Esophagus squamous epithelium (tissue), 5 donors: Measurements from ENCODE around the gene ERMN. TPM values are rescaled to one million over a fixed set of nuclear protein-coding genes. Genes with fewer than 3 reads are reported as not detected.
A peak's percentile ranks its signal among the peaks of the same experiment; 100 is the strongest.

Source experiments
- DNase-seq: peaks from one replicate; lab custom pipeline; 2025; lab: John Stamatoyannopoulos, UW
- H3K27ac ChIP-seq, 4 donors: fragments of 200-600 bp; sonication (generic); one replicate each; pipeline ENCODE4 v1.5.1; 2016 to 2019; ENCODE audit warnings: mild to moderate bottlenecking in 1 of 4
- H3K27me3 ChIP-seq, 4 donors: fragments of 200-600 bp; sonication (generic); 1 replicate in 3 of 4; 2 replicates in 1 of 4; pipeline versions ENCODE4 v1.5.1 to v1.6.0; 2017 to 2021; ENCODE audit warnings: antibody characterized with exemption in 1 of 4
- H3K36me3 ChIP-seq, 3 donors: fragments of 200-600 bp; sonication (generic); one replicate each; pipeline ENCODE4 v1.5.1; 2016 to 2019
- H3K4me1 ChIP-seq, 3 donors: fragments of 200-600 bp; sonication (generic); one replicate each; pipeline ENCODE4 v1.5.1; 2017 to 2019
- H3K4me3 ChIP-seq, 4 donors: fragments of 200-600 bp; sonication (generic); 1 replicate in 3 of 4; 2 replicates in 1 of 4; pipeline ENCODE4 v1.5.1; 2016 to 2019; ENCODE audit warnings: mild to moderate bottlenecking in 2 of 4, moderate library complexity in 1 of 4
- H3K9me3 ChIP-seq, 3 donors: fragments of 200-600 bp; sonication (generic); one replicate each; pipeline ENCODE4 v1.5.1; 2016 to 2019
- POLR2A ChIP-seq, 4 donors: fragments of 450-650 bp; IDR thresholded peaks; one replicate each; pipeline ENCODE4 v1.6.1; 2017; ENCODE audit warnings: antibody characterized with exemption in 4 of 4, mild to moderate bottlenecking in 4 of 4, moderate library complexity in 3 of 4
- WGBS, 2 donors: methylation state at CpG; one replicate each; pipeline ENCODE4 v1.1.5; 2018; 5-methylcytosine and 5-hydroxymethylcytosine counted together
- intact Hi-C: fragments of 100-400 bp; cut with DNase I; formaldehyde crosslinking; loops from one replicate; pipeline ENCODE4 v1.15.0; 2022
- total RNA-seq, 4 donors: library from RNA; depleted of rRNA; stranded (reverse); fragments of >200 nt; gene quantifications; one replicate each; pipeline ENCODE4 v1.1.0, GENCODE V29; 2016
- TF ChIP-seq, protein P1 (sequence below), 6 experiments: fragments of 450-650 bp in 4 of 6; fragments of 200-600 bp in 2 of 6; sonication (generic) in 2 of 6; IDR thresholded peaks; one replicate each; pipeline ENCODE4 v1.5.1; 2016 to 2019; ENCODE audit warnings: antibody characterized with exemption in 6 of 6, mild to moderate bottlenecking in 4 of 6, moderate library complexity in 4 of 6
- donor health status: DM: yes; HTN: yes; CAD: no.

Gene ERMN
- total RNA-seq, 4 donors from 2014 or later: 0.04 to 1.1 (median 0.19) TPM; not detected in 1

DNA sequence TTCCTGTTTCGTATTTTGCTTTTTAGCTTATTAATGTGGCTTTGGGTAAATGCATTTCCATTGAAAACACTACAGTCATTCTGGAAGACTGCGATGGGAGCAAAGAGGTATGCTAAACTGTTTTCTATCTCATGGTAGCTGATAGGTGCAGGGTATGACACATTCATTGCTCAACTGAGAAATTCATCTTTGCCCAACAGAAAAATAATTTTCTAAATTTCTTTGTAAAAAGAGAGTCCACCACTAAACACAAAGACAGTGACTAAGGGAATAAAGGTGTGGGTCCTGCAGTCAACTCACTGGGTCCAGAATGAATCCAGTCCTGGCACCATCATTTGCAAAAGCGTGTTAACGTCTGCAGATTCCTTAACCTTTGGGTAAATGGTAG is 19.9 kb downstream of the ERMN start:
- no peak overlapping the region for H3K4me3 ChIP-seq
- TF ChIP-seq, protein P1, sequence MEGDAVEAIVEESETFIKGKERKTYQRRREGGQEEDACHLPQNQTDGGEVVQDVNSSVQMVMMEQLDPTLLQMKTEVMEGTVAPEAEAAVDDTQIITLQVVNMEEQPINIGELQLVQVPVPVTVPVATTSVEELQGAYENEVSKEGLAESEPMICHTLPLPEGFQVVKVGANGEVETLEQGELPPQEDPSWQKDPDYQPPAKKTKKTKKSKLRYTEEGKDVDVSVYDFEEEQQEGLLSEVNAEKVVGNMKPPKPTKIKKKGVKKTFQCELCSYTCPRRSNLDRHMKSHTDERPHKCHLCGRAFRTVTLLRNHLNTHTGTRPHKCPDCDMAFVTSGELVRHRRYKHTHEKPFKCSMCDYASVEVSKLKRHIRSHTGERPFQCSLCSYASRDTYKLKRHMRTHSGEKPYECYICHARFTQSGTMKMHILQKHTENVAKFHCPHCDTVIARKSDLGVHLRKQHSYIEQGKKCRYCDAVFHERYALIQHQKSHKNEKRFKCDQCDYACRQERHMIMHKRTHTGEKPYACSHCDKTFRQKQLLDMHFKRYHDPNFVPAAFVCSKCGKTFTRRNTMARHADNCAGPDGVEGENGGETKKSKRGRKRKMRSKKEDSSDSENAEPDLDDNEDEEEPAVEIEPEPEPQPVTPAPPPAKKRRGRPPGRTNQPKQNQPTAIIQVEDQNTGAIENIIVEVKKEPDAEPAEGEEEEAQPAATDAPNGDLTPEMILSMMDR (IDR thresholded peaks at IDR 0.05): no peak
- no peak for TF ChIP-seq POLR2A (IDR thresholded peaks at IDR 0.05)
- WGBS, 2 donors: 83 to 84% methylated on average over 4 of the region's 4 CpGs
- peaks cover 0 to 4% (median 0%) of the 10 kb centered on the region in 4 donors for H3K27me3 ChIP-seq
- no peaks in the 10 kb centered on the region for H3K9me3 ChIP-seq
- no peak overlapping the region for H3K27ac ChIP-seq
- intact Hi-C loops: no loop called here
- no peak for DNase-seq
- no peaks in the 10 kb centered on the region for H3K36me3 ChIP-seq
- no peaks in the 10 kb centered on the region for H3K4me1 ChIP-seq

DNA sequence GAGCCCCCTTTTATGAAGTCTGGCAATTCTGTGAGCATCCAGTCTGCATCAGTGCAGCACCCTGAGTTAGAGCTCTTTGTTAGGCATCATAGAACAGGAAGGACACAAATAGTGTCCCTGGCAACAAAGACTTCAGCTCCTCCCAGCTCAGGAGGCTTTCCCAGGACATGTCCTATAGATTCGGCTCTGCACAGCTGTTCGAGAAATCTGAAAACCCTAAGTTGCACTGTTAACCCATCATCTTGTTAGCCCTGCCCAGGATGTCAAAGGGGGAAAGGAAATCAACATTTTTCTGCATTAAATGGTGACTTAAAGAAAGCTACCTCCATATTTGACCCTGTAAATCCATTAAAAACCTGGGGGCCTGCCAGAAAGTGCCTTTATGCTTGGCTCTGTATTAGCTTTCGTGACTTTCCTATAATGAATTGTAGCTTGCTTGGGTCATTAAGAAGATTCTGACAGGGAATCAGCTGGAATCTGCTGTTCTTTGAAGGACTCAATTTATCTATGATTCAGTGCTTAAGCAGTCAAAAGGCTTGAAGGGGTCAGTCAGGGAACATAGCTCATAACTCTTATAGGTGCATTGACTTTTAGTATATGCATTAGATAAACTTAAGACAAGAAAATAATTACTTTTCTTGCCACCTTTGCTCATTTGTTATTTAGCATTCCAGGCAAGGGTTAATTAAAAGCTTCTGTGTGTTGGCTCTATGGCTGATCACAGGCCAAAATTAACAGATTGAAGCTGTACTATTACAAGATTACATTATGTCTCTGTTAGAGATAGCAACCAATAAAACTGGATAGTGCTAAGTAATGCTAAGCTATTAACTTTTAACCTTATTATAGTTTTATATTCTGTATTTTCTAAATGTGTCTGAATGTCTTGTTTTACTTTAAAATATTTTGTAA is 20.6 kb downstream of the ERMN start:
- no peaks in the 10 kb centered on the region for H3K4me1 ChIP-seq
- intact Hi-C loops: no loop called here
- no peak overlapping the region for H3K4me3 ChIP-seq
- H3K9me3 ChIP-seq: no peaks in the 10 kb centered on the region
- no peak for TF ChIP-seq POLR2A (IDR thresholded peaks at IDR 0.05)
- TF ChIP-seq, protein P1 (IDR thresholded peaks at IDR 0.05): no peak
- no peak for DNase-seq
- H3K27me3 ChIP-seq: peaks cover 0 to 4% (median 0%) of the 10 kb centered on the region in 4 donors
- no peak overlapping the region for H3K27ac ChIP-seq
- no peaks in the 10 kb centered on the region for H3K36me3 ChIP-seq
- 39 to 82% methylated on average over 1 to 2 of the region's 3 CpGs for whole genome bisulfite sequencing, 2 donors

DNA sequence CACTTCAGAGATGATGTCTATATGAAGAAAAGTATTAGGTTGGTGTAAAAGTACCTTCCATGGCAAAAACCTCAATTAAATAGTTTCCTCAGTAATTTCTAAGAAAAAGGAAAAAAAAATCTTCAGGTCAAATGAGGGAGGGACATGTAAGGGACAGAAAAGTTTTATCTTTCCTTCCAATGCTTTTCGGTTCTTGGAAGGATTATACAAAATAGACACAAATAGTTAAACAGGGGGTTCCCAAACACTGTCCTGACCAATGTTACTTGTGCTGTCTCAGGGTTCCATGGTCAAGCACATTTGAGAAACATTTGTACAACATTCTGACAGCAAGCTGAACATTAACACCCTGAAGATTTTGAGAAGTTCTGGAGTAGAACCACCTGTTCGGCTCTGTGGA is 22.0 kb downstream of the ERMN start:
- no peak for DNase-seq
- Histone ChIP-seq H3K4me3 (no peak overlapping the region), H3K9me3 (no peaks in the 10 kb centered on the region), H3K36me3 (no peaks in the 10 kb centered on the region), H3K4me1 (no peaks in the 10 kb centered on the region), H3K27ac (no peak overlapping the region), H3K27me3 (peaks cover 0 to 4% (median 0%) of the 10 kb centered on the region in 4 donors)
- intact Hi-C loops: no loop called here
- TF ChIP-seq POLR2A (IDR thresholded peaks at IDR 0.05): no peak
- TF ChIP-seq, protein P1 (IDR thresholded peaks at IDR 0.05): no peak
- WGBS, 2 donors: 45 to 51% methylated on average over 2 of the region's 2 CpGs

DNA sequence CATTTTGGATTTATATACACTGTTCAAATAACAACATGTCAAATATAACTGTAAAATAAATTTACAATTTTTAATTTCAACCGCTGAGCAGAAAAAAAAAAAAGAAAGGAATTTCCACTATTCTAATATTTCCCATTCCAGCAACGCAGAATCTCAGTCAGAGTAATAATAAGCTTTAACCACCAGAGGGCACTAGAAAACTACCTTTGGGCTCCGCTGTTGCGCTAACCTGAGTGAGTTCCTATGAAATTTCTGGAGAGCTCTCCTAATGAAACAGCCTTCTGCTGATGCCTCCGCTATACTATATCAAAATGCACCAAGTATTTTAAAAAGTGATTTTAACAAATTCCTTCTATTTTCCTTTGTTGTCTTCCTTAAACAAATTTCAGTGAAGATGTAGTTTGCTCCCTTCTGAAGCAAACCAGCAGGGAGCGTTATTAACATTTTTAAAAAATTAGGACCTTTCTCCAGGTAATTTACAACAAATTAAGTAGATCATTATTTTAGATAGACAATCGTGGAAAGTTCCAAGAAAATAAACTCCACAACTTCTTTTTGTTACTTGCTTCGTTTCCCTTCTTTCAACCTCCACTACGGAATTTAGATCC is 23.0 kb downstream of the ERMN start:
- TF ChIP-seq, protein P1 (IDR thresholded peaks at IDR 0.05): peak; percentile 48 to 71 (median 66)
- TF ChIP-seq POLR2A (IDR thresholded peaks at IDR 0.05): no peak
- 40 to 41% methylated on average over 8 to 9 of the region's 9 CpGs for WGBS, 2 donors
- no peaks in the 10 kb centered on the region for H3K36me3 ChIP-seq
- H3K9me3 ChIP-seq: no peaks in the 10 kb centered on the region
- intact Hi-C loops: no loop called here
- H3K4me1 ChIP-seq: no peaks in the 10 kb centered on the region
- peaks cover 0 to 4% (median 0%) of the 10 kb centered on the region in 4 donors for H3K27me3 ChIP-seq
- no peak for DNase-seq
- no peak overlapping the region for H3K4me3 ChIP-seq
- H3K27ac ChIP-seq: no peak overlapping the region

DNA sequence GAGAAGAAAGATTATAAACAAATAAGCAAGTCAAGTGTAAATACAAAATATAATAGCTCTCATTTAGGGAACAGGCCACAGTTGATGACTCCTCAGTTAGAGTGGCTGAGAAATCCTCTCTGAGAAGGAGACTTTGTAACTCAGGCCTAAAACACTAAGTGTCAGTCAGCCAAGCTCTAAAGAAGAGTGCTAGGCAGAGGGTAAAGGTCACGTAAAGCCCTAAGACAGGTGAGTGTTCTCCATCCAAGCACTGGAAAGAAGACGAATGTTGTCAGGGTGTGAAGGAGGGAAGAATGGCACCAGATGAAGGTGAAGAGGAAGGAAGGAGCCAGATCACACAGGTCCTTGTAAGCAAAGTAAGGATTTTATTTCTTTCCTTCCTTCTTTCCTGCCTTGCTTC is 24.3 kb downstream of the ERMN start:
- no peak overlapping the region for H3K27ac ChIP-seq
- no peaks in the 10 kb centered on the region for H3K36me3 ChIP-seq
- 85 to 88% methylated on average over 2 of the region's 2 CpGs for WGBS, 2 donors
- no peak for DNase-seq
- intact Hi-C loops: no loop called here
- H3K27me3 ChIP-seq: peaks cover 0 to 4% (median 0%) of the 10 kb centered on the region in 4 donors
- no peaks in the 10 kb centered on the region for H3K4me1 ChIP-seq
- no peaks in the 10 kb centered on the region for H3K9me3 ChIP-seq
- no peak overlapping the region for H3K4me3 ChIP-seq
- TF ChIP-seq, protein P1 (IDR thresholded peaks at IDR 0.05): no peak
- TF ChIP-seq POLR2A (IDR thresholded peaks at IDR 0.05): no peak
